Breast epithelium (tissue), 3 donors: ENCODE data around the gene PTOV1.

Experiments used
- CTCF ChIP-seq, 3 donors: fragments of 450-650 bp; IDR thresholded peaks; one replicate each; pipeline ENCODE4 v1.5.1; 2016 to 2017; ENCODE audit warnings: antibody characterized with exemption in 3 of 3, mild to moderate bottlenecking in 3 of 3, moderate library complexity in 3 of 3
- POLR2A ChIP-seq: fragments of 450-650 bp; IDR thresholded peaks from one replicate; pipeline ENCODE4 v1.6.1; 2016; ENCODE audit warnings: antibody characterized with exemption, mild to moderate bottlenecking, moderate library complexity
- POLR2AphosphoS5 ChIP-seq, 3 donors: sonication (generic); formaldehyde crosslinking; IDR thresholded peaks; one replicate each; pipeline ENCODE4 v1.6.1; 2017; ENCODE audit warnings: antibody characterized with exemption in 3 of 3

DNA sequence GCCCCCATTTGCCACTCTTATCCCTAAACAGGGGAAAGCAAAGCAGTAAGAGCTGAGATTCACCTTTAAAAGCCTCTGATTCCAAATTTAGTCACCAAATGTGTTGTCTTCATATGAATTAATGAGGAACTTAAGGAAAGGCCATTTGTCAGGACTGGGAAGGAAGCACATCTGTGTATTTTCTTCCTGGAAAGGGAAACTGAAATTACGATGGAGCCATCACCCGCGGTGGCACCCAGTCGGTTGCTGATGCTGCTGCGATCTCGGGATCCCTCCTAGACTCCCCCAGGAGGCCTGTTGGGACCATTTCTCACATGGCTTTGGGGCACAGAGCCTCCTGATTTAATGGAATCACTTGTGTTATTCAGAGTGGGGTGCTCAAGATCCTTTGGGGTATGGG, 53.2 kb downstream of the PTOV1 start:
- TF ChIP-seq POLR2A: no peak
- no peak for TF ChIP-seq CTCF (IDR thresholded peaks at IDR 0.05)
- TF ChIP-seq POLR2AphosphoS5 (IDR thresholded peaks at IDR 0.05): no peak
